GM13977 (cell line): Measurements from ENCODE around the gene COMTD1.

ENCODE experiments used
- DNase-seq: peaks from one replicate; pipeline ENCODE4 v3.0.0; 2012; ENCODE audit warnings: low spot score
- CTCF ChIP-seq: IDR thresholded peaks from 2 replicates; pipeline ENCODE4 v1.5.1; 2012; ENCODE audit warnings: mild to moderate bottlenecking, control low read depth; ENCODE audit not compliant: insufficient read depth; ENCODE audit errors: extremely low read depth, missing control alignments
- in situ Hi-C: fragments of 300-500 bp; cut with MboI; formaldehyde crosslinking; loops from one replicate; pipeline ENCODE4 v1.12.0; 2022; ENCODE audit warnings: low sequenced_read_pairs, low pct_unique_long_range_greater_than_20kb, mixed read lengths, inconsistent platforms; ENCODE audit not compliant: unreplicated experiment

Gene COMTD1

GRCh38 chr10:75233444-75234016 is 2.2 kb downstream of the COMTD1 start:
- no peak for DNase-seq
- no peak for TF ChIP-seq CTCF
- in situ Hi-C loops, result no loop called here

- DNase-seq, result no peak
- no peak for TF ChIP-seq CTCF
- in situ Hi-C loops, result no loop called here
These were observed 3.8 kb downstream of the COMTD1 start for GRCh38 chr10:75231672-75232581.

- in situ Hi-C loops, result no loop called here
- peak; percentile 84 for DNase-seq
- peak; percentile 90 for TF ChIP-seq CTCF
These were observed 5.1 kb downstream of the COMTD1 start for GRCh38 chr10:75230600-75231038.

- TF ChIP-seq CTCF, result no peak
- in situ Hi-C loops, result no loop called here
- no peak for DNase-seq
These were observed 5.8 kb downstream of the COMTD1 start for GRCh38 chr10:75229971-75230370.

GRCh38 chr10:75228834-75229233 is 6.9 kb downstream of the COMTD1 start:
- DNase-seq, result no peak
- TF ChIP-seq CTCF, result no peak
- in situ Hi-C loops, result no loop called here

GRCh38 chr10:75228278-75228677 is 7.5 kb downstream of the COMTD1 start:
- in situ Hi-C loops, result no loop called here
- DNase-seq, result no peak
- TF ChIP-seq CTCF, result no peak
